K562 (cell line): ENCODE results near the gene PRF1. TPM values are rescaled to one million over a fixed set of nuclear protein-coding genes. Genes with fewer than 3 reads are reported as not detected.

ENCODE experiments used
- CAMTA2 ChIP-seq: fragments of 250-450 bp; sonication (Bioruptor Pico); conservative IDR thresholded peaks from 2 replicates; pipeline ENCODE4 v1.5.1; 2022
- CREM ChIP-seq: IDR thresholded peaks from 2 replicates; pipeline ENCODE4 v1.6.1; 2014; ENCODE audit warnings: antibody characterized with exemption, low read depth
- ESRRA ChIP-seq: fragments of 450-650 bp; IDR thresholded peaks from 2 replicates; pipeline ENCODE4 v1.6.1; 2014; ENCODE audit warnings: low read depth, mild to moderate bottlenecking, moderate library complexity, borderline replicate concordance
- EZH2 ChIP-seq: IDR thresholded peaks from 2 replicates; pipeline ENCODE4 v1.6.1; 2012; ENCODE audit warnings: low read depth, mild to moderate bottlenecking, inconsistent platforms, low read length, borderline replicate concordance
- FOXK1 ChIP-seq: sonication (generic); formaldehyde crosslinking; IDR thresholded peaks from 2 replicates; pipeline ENCODE4 v1.8.0; 2022; ENCODE audit warnings: missing genetic modification reagents, mild to moderate bottlenecking, borderline replicate concordance
- FOXK2 ChIP-seq, 2 experiments: fragments of 450-650 bp; IDR thresholded peaks in 1 of 2; conservative IDR thresholded peaks in 1 of 2; 2 replicates each; pipeline ENCODE4 v1.6.1; 2016; ENCODE audit warnings: low read depth in 2 of 2, mild to moderate bottlenecking in 1 of 2
- FUS ChIP-seq: fragments of 200-400 bp; formaldehyde crosslinking; optimal IDR thresholded peaks from 2 replicates; pipeline ENCODE3; 2017; ENCODE audit warnings: low read depth, low read length
- GATAD2B ChIP-seq: fragments of 450-650 bp; IDR thresholded peaks from 2 replicates; pipeline ENCODE4 v1.6.1; 2017; ENCODE audit warnings: mild to moderate bottlenecking, borderline replicate concordance
- HCFC1 ChIP-seq: IDR thresholded peaks from 2 replicates; pipeline ENCODE4 v1.6.1; 2012; ENCODE audit warnings: low read depth, low read length, improper control_type of control experiment
- HMG20A ChIP-seq: fragments of 450-650 bp; formaldehyde crosslinking; conservative IDR thresholded peaks from 2 replicates; pipeline ENCODE4 v1.4.0; 2020; ENCODE audit warnings: mild to moderate bottlenecking, mixed read lengths
- HNRNPH1 ChIP-seq: fragments of 200-400 bp; formaldehyde crosslinking; optimal IDR thresholded peaks from 2 replicates; pipeline ENCODE3; 2017; ENCODE audit warnings: low read depth, mild to moderate bottlenecking, low read length, moderate library complexity
- MAFK ChIP-seq: IDR thresholded peaks from 2 replicates; pipeline ENCODE4 v1.6.1; 2011; ENCODE audit warnings: low read length, improper control_type of control experiment
- MEF2A ChIP-seq: IDR thresholded peaks from 2 replicates; pipeline ENCODE4 v1.6.1; 2011; ENCODE audit warnings: low read depth, mild to moderate bottlenecking, low read length, moderate library complexity; ENCODE audit not compliant: control insufficient read depth
- MITF ChIP-seq: IDR thresholded peaks from 2 replicates; pipeline ENCODE4 v1.6.1; 2014; ENCODE audit warnings: antibody characterized with exemption
- NFXL1 ChIP-seq: fragments of 450-650 bp; formaldehyde crosslinking; IDR thresholded peaks from 2 replicates; pipeline ENCODE4 v1.4.0; 2021; ENCODE audit warnings: mild to moderate bottlenecking
- PHB2 ChIP-seq: fragments of 450-650 bp; IDR thresholded peaks from 2 replicates; pipeline ENCODE4 v1.6.1; 2017; ENCODE audit warnings: low read depth
- RFX7 ChIP-seq: fragments of 250-450 bp; sonication (Bioruptor Pico); IDR thresholded peaks from 2 replicates; pipeline ENCODE4 v1.5.1; 2021; ENCODE audit warnings: mild to moderate bottlenecking
- SIN3A ChIP-seq, 2 experiments: fragments of 150-350 bp in 1 of 2; IDR thresholded peaks; 2 replicates each; pipeline ENCODE4 v1.6.1; 2011 to 2016; ENCODE audit warnings: borderline replicate concordance in 2 of 2, low read depth in 2 of 2, low read length in 2 of 2, mild to moderate bottlenecking in 2 of 2, moderate library complexity in 2 of 2; ENCODE audit not compliant: control insufficient read depth in 1 of 2
- SNIP1 ChIP-seq: fragments of 450-650 bp; IDR thresholded peaks from 2 replicates; pipeline ENCODE4 v1.7.1; 2017; ENCODE audit warnings: low read depth, mild to moderate bottlenecking
- SOX6 ChIP-seq: fragments of 450-650 bp; IDR thresholded peaks from 2 replicates; pipeline ENCODE4 v1.6.1; 2014; ENCODE audit warnings: mild to moderate bottlenecking
- TEAD1 ChIP-seq, 2 experiments: fragments of 450-650 bp in 1 of 2; sonication (generic) in 1 of 2; formaldehyde crosslinking; IDR thresholded peaks; 2 replicates each; pipeline versions ENCODE4 v1.4.0 to v1.8.0; 2020 to 2022; ENCODE audit warnings: mild to moderate bottlenecking in 2 of 2, missing genetic modification reagents in 1 of 2
- TSC22D4 ChIP-seq: fragments of 450-650 bp; IDR thresholded peaks from 2 replicates; pipeline ENCODE4 v1.6.1; 2016; ENCODE audit warnings: missing genetic modification characterization, missing biosample characterization, control low read depth
- ZBTB5 ChIP-seq: fragments of 450-650 bp; IDR thresholded peaks from 2 replicates; pipeline ENCODE4 v1.6.1; 2017; ENCODE audit warnings: antibody characterized with exemption
- ZNF239 ChIP-seq: fragments of 250-450 bp; sonication (Bioruptor Pico); IDR thresholded peaks from 2 replicates; pipeline ENCODE4 v1.4.0; 2020; ENCODE audit warnings: mild to moderate bottlenecking
- ZNF316 ChIP-seq: fragments of 450-650 bp; IDR thresholded peaks from 2 replicates; pipeline ENCODE4 v1.6.1; 2016
- ZNF655 ChIP-seq: fragments of 250-450 bp; sonication (Bioruptor Pico); IDR thresholded peaks from 2 replicates; pipeline ENCODE4 v1.5.0; 2021
- polyA plus RNA-seq, 8 experiments: library from polyadenylated mRNA; depleted of rRNA in 4 of 8; stranded (reverse) in 5 of 8; unstranded in 3 of 8; fragments of >200 nt; fragmentation: Nextera tagmentation in 2 of 8; fragmentation: Illumina TruSeq in 1 of 8; extraction: Ambion mirVana in 2 of 8; extraction: Trizol in 1 of 8; gene quantifications; 2 replicates each; pipeline versions ENCODE4 v1.2.1 to v1.2.3, GENCODE V29; 2011 to 2014; ENCODE audit warnings: inconsistent platforms in 1 of 8, missing spikeins in 1 of 8
- total RNA-seq, 7 experiments: library from RNA; depleted of rRNA in 6 of 7; stranded (reverse); fragments of >200 nt in 6 of 7; fragmentation: Illumina TruSeq in 2 of 7; extraction: Trizol in 2 of 7; gene quantifications; 2 replicates each; pipeline versions ENCODE4 v1.2.1 to v1.2.3, GENCODE V29; 2011 to 2021; ENCODE audit warnings: low replicate concordance in 1 of 7

Gene PRF1
- total and polyA plus RNA-seq, 9 of the 15 experiments (the other 6 are each of a cell fraction or from before 2014, with no cell fraction given): 3.8 to 8.6 (median 6.3) TPM

- TF ChIP-seq GATAD2B (no peak), RFX7 (CRISPR knock-in tag) (no peak), SOX6 (peak; percentile 57; the same call in 1 of the 2 replicates), MEF2A (no peak), HMG20A (CRISPR knock-in tag) (no peak), ZNF655 (CRISPR knock-in tag) (no peak), MITF (no peak), SIN3A (IDR thresholded peaks at IDR 0.05; ENCODE audit: borderline replicate concordance in 2 of 2, control insufficient read depth in 1 of 2, low read depth in 2 of 2, low read length in 2 of 2) (no peak), NFXL1 (CRISPR knock-in tag) (0 out of 2 replicates have a peak, but pooled peaks have one; percentile 26), CREM (peak; percentile 67; the same call in 1 of the 2 replicates), ZBTB5 (no peak), FUS (no peak), HCFC1 (no peak), ZNF239 (CRISPR knock-in tag) (no peak), TSC22D4 (no peak), ZNF316 (peak; percentile 75), ESRRA (0 out of 2 replicates have a peak, but pooled peaks have one; percentile 50), PHB2 (no peak), FOXK2 (conservative IDR thresholded peaks at IDR 0.05 in 1 of 2, IDR thresholded peaks at IDR 0.05 in 1 of 2; ENCODE audit: low read depth in 2 of 2) (0 out of 4 replicates have a peak, but pooled peaks of 1 of the 2 experiments have one; percentile 28), SNIP1 (no peak), CAMTA2 (CRISPR knock-in tag) (no peak), EZH2 (no peak), TEAD1 (CRISPR knock-in tag; IDR thresholded peaks at IDR 0.05) (no peak), FOXK1 (CRISPR knock-in tag) (no peak), MAFK (no peak), HNRNPH1 (no peak)
These were observed 12.5 kb downstream of the PRF1 start (continued) for GRCh38 chr10:70589762-70590654.
